Osteoblast (primary cell): ENCODE measurements around the gene POU2F2. TPM values are rescaled to one million over a fixed set of nuclear protein-coding genes. Genes with fewer than 3 reads are reported as not detected.
A peak's percentile ranks its signal among the peaks of the same experiment; 100 is the strongest.
"Not testable (repeated sequence)": the region's sequence is repeated elsewhere in the genome, so short reads cannot be mapped to it uniquely, and the experiment has no call there.

ENCODE experiments used
- DNase-seq: peaks from one replicate; pipeline ENCODE4 v3.0.0; 2011; ENCODE audit warnings: low spot score, mixed read lengths; ENCODE audit not compliant: insufficient read length; ENCODE audit errors: missing footprints
- H2AFZ ChIP-seq: 2 replicates; pipeline ENCODE4 v1.6.0; 2011; ENCODE audit warnings: mild to moderate bottlenecking, low read length
- H3K27ac ChIP-seq: 2 replicates; pipeline ENCODE4 v1.5.1; 2011; ENCODE audit warnings: mild to moderate bottlenecking, low read depth, low read length, moderate library complexity
- H3K27me3 ChIP-seq: 2 replicates; pipeline ENCODE4 v1.6.0; 2012; ENCODE audit warnings: mild to moderate bottlenecking, control low read depth, inconsistent platforms, low read length, moderate library complexity; ENCODE audit not compliant: insufficient read depth
- H3K36me3 ChIP-seq: 2 replicates; pipeline ENCODE4 v1.5.1; 2011; ENCODE audit warnings: mild to moderate bottlenecking, low read length, control low read depth, moderate library complexity; ENCODE audit not compliant: insufficient read depth
- H3K4me1 ChIP-seq: 2 replicates; pipeline ENCODE4 v1.5.1; 2011; ENCODE audit warnings: mild to moderate bottlenecking, low read length, control low read depth, moderate library complexity; ENCODE audit not compliant: insufficient read depth
- H3K4me2 ChIP-seq: 2 replicates; pipeline ENCODE4 v1.6.0; 2011; ENCODE audit warnings: mild to moderate bottlenecking, low read length; ENCODE audit not compliant: insufficient read depth
- H3K4me3 ChIP-seq: fragments of 200-600 bp; sonication (generic); 3 replicates; pipeline ENCODE4 v1.5.1; 2012; ENCODE audit warnings: mild to moderate bottlenecking, low read length, inconsistent platforms; ENCODE audit not compliant: insufficient read depth
- H3K79me2 ChIP-seq: 2 replicates; pipeline ENCODE4 v1.6.0; 2012; ENCODE audit warnings: mild to moderate bottlenecking, low read length, control low read depth, inconsistent platforms; ENCODE audit not compliant: insufficient read depth
- H3K9me3 ChIP-seq: 2 replicates; pipeline ENCODE4 v1.5.1; 2011; ENCODE audit warnings: low read depth, low read length, control low read depth
- H4K20me1 ChIP-seq: 2 replicates; pipeline ENCODE4 v1.6.0; 2012; ENCODE audit warnings: mild to moderate bottlenecking, low read length, control low read depth; ENCODE audit not compliant: insufficient read depth
- CTCF ChIP-seq: IDR thresholded peaks from 2 replicates; pipeline ENCODE4 v1.5.1; 2011; ENCODE audit warnings: mild to moderate bottlenecking, low read depth, low read length, moderate library complexity; ENCODE audit errors: extremely low read depth
- total RNA-seq: library from RNA; depleted of rRNA; stranded (reverse); fragments of >200 nt; gene quantifications from 2 replicates; pipeline ENCODE4 v1.2.3, GENCODE V29; 2012

POU2F2 gene
- total RNA-seq, 1 donor: under 0.01 TPM

- H3K4me3 ChIP-seq: peak overlapping the region; percentile 44
- peak overlapping the region; percentile 51 for H3K4me2 ChIP-seq
- H4K20me1 ChIP-seq: no peaks in the 10 kb centered on the region
- no peaks in the 10 kb centered on the region for H3K36me3 ChIP-seq
- peak overlapping the region; percentile 63 for H2AFZ ChIP-seq
- peak; percentile 83 for DNase-seq
- H3K27ac ChIP-seq: no peak overlapping the region
- H3K9me3 ChIP-seq: no peaks in the 10 kb centered on the region
- H3K27me3 ChIP-seq: peaks cover 5% of the 10 kb centered on the region
- no peak for TF ChIP-seq CTCF
- no peaks in the 10 kb centered on the region for H3K79me2 ChIP-seq
- H3K4me1 ChIP-seq: no peaks in the 10 kb centered on the region
Observed at GRCh38 chr19:42048992-42049391, 83.3 kb downstream of the POU2F2 start.

GRCh38 chr19:42045575-42045974 lies 86.7 kb downstream of the POU2F2 start:
- Histone ChIP-seq H3K79me2 (no peaks in the 10 kb centered on the region), H3K27me3 (no peaks in the 10 kb centered on the region), H3K4me1 (no peaks in the 10 kb centered on the region), H3K9me3 (no peaks in the 10 kb centered on the region), H2AFZ (no peak overlapping the region), H4K20me1 (no peaks in the 10 kb centered on the region), H3K36me3 (no peaks in the 10 kb centered on the region), H3K4me2 (no peak overlapping the region), H3K4me3 (no peak overlapping the region), H3K27ac (no peak overlapping the region)
- no peak for TF ChIP-seq CTCF
- DNase-seq: no peak

GRCh38 chr19:42042455-42043170 lies 89.6 kb downstream of the POU2F2 start:
- H3K36me3 ChIP-seq: no peaks in the 10 kb centered on the region
- no peak overlapping the region for H2AFZ ChIP-seq
- no peak overlapping the region for H3K4me3 ChIP-seq
- no peaks in the 10 kb centered on the region for H3K27me3 ChIP-seq
- no peak overlapping the region for H3K27ac ChIP-seq
- no peaks in the 10 kb centered on the region for H3K79me2 ChIP-seq
- no peak overlapping the region for H3K4me2 ChIP-seq
- DNase-seq: no peak
- no peak for TF ChIP-seq CTCF
- H3K9me3 ChIP-seq: no peaks in the 10 kb centered on the region
- no peaks in the 10 kb centered on the region for H3K4me1 ChIP-seq
- no peaks in the 10 kb centered on the region for H4K20me1 ChIP-seq

DNA sequence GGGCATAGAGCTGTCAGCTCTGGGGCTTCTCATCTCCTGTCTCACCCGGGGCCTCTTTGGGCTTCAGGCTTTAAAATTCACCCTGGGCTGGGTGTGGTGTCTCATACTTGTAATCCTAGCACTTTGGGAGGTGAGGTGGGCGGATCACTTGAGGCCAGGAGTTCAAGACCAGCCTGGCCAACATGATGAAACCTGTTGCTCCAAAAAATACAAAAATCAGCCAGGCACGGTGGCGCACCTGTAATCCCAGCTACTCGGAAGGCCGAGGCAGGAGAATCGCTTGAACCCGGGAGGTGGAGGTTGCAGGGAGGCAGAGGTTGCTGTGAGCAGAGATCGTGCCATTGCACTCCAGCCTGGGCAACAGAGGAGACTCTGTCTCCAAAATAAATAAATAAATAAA lies 91.8 kb downstream of the POU2F2 start:
- not testable (repeated sequence) for H3K4me2 ChIP-seq, H3K27me3 ChIP-seq, DNase-seq, H3K4me1 ChIP-seq, H3K9me3 ChIP-seq, H2AFZ ChIP-seq, H3K4me3 ChIP-seq, H3K79me2 ChIP-seq, H4K20me1 ChIP-seq, H3K27ac ChIP-seq, H3K36me3 ChIP-seq
